GM12878 (cell line): ENCODE results near the gene CDC45.

Experiments used
- CBFB ChIP-seq: IDR thresholded peaks from 2 replicates; pipeline ENCODE4 v1.6.1; 2016; ENCODE audit warnings: antibody characterized with exemption, low read depth
- GABPA ChIP-seq: IDR thresholded peaks from 2 replicates; pipeline ENCODE4 v1.6.1; 2014; ENCODE audit warnings: antibody characterized with exemption, low read depth, mild to moderate bottlenecking, inconsistent platforms
- POLR2A ChIP-seq: IDR thresholded peaks from 2 replicates; pipeline ENCODE4 v1.6.1; 2011; ENCODE audit warnings: low read depth, mild to moderate bottlenecking, low read length
- RELA ChIP-seq: fragments of 450-650 bp; IDR thresholded peaks from 2 replicates; pipeline ENCODE4 v1.8.0; 2014; ENCODE audit warnings: borderline replicate concordance; ENCODE audit not compliant: partially characterized antibody
- TF ChIP-seq, protein P1 (sequence below), 3 experiments: IDR thresholded peaks in 2 of 3; conservative IDR thresholded peaks in 1 of 3; 2 replicates each; pipeline ENCODE4 v1.5.1; 2011; ENCODE audit warnings: low read depth in 3 of 3, low read length in 3 of 3, mild to moderate bottlenecking in 3 of 3, control low read depth in 2 of 3, moderate library complexity in 2 of 3, inconsistent platforms in 1 of 3, mixed read lengths in 1 of 3; ENCODE audit not compliant: control insufficient read depth in 2 of 3, insufficient read depth in 1 of 3; ENCODE audit errors: extremely low read depth in 1 of 3

DNA sequence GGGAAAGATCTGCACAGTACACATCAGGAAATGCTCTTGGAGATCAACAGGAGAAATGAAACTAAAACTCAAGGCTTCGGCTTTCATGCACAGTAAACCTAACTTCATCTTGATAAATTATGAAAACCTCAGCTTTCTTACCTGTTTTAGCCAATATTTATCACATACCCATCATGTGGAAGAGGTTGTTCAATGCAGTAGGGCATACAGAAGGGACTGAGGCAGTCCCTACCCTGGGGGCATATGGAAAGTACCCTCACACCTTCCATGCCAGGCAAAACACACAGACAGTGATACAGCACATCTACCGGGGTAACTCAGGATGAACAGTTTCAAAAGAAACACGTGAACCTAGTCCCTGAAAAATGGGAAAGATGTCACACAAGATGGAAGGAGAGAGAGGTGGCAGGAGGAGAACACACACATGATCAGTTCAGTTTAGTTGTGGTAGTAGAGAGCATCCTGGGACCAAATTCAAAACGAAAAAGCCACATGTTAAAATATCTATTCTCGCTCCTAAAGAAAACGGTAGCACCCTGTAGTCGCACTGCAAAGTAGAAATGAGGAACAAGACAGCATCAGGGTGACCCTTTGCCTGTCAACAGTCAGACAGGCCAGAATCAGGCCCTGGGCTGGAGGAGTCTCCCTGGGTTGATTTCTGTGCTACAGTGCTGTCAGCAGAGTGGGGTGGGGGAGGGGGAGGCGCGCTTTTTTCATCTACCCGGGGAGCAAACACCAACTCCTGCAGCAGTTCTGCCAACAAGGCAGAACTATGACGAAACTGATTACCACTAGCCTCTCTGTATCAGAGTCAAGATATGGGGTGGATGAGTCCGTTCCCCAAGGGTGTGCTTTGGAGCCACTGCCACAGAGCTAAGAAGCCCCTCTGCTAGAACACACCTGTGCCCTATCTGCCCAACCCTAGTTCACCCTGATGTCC lies 49.5 kb upstream of the CDC45 start:
- TF ChIP-seq RELA (no peak), POLR2A (peak; percentile 52; the same call in 1 of the 2 replicates), CBFB (no peak), GABPA (no peak)
- TF ChIP-seq, protein P1, sequence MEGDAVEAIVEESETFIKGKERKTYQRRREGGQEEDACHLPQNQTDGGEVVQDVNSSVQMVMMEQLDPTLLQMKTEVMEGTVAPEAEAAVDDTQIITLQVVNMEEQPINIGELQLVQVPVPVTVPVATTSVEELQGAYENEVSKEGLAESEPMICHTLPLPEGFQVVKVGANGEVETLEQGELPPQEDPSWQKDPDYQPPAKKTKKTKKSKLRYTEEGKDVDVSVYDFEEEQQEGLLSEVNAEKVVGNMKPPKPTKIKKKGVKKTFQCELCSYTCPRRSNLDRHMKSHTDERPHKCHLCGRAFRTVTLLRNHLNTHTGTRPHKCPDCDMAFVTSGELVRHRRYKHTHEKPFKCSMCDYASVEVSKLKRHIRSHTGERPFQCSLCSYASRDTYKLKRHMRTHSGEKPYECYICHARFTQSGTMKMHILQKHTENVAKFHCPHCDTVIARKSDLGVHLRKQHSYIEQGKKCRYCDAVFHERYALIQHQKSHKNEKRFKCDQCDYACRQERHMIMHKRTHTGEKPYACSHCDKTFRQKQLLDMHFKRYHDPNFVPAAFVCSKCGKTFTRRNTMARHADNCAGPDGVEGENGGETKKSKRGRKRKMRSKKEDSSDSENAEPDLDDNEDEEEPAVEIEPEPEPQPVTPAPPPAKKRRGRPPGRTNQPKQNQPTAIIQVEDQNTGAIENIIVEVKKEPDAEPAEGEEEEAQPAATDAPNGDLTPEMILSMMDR (IDR thresholded peaks at IDR 0.05 in 2 of 3, conservative IDR thresholded peaks at IDR 0.05 in 1 of 3; ENCODE audit: control insufficient read depth in 2 of 3, extremely low read depth in 1 of 3, insufficient read depth in 1 of 3, low read depth in 3 of 3, low read length in 3 of 3) = no peak
